ENCODE measurements around the gene COL15A1. TPM values are rescaled to one million over a fixed set of nuclear protein-coding genes. Genes with fewer than 3 reads are reported as not detected.

Gene COL15A1
- total RNA-seq, 4 donors from 2014 or later = 134 to 256 (median 145) TPM

GRCh38 chr9:99057665-99058625 is 114.2 kb downstream of the COL15A1 start:
- 75% methylated on average over 7 of the region's 7 CpGs for WGBS
- intact Hi-C loops (cut with DNase I) = no loop called here
- H3K27ac ChIP-seq (replicated peaks in 1 of 4) = peak overlapping the region; percentile 31 to 64 (median 40)
- H3K9me3 ChIP-seq = no peaks in the 10 kb centered on the region
- peaks cover 22 to 97% (median 70%) of the 10 kb centered on the region in 4 donors for H3K36me3 ChIP-seq
- no peak overlapping the region for H3K4me3 ChIP-seq
- DNase-seq (ENCODE audit: extremely low spot score) = no peak
- peaks cover 10 to 28% (median 23%) of the 10 kb centered on the region in 4 donors for H3K4me1 ChIP-seq
- TF ChIP-seq POLR2AphosphoS5 (IDR thresholded peaks at IDR 0.05) (no peak), POLR2A (IDR thresholded peaks at IDR 0.05; ENCODE audit: low read depth) (no peak), CTCF (IDR thresholded peaks at IDR 0.05) (no peak)
- no peaks in the 10 kb centered on the region for H3K27me3 ChIP-seq

GRCh38 chr9:99058964-99059921 is 115.5 kb downstream of the COL15A1 start:
- no peak overlapping the region for H3K4me3 ChIP-seq
- peaks cover 30 to 97% (median 70%) of the 10 kb centered on the region in 4 donors for H3K36me3 ChIP-seq
- no peaks in the 10 kb centered on the region for H3K27me3 ChIP-seq
- H3K9me3 ChIP-seq = no peaks in the 10 kb centered on the region
- H3K4me1 ChIP-seq = peaks cover 10 to 15% (median 13%) of the 10 kb centered on the region in 4 donors
- TF ChIP-seq POLR2A (IDR thresholded peaks at IDR 0.05; ENCODE audit: low read depth) (no peak), POLR2AphosphoS5 (IDR thresholded peaks at IDR 0.05) (no peak), CTCF (IDR thresholded peaks at IDR 0.05) (no peak), EP300 (IDR thresholded peaks at IDR 0.05) (no peak)
- intact Hi-C loops (cut with DNase I) = no loop called here
- WGBS = 72% methylated on average over 8 of the region's 8 CpGs
- peak overlapping the region; percentile 37 to 64 (median 43) for H3K27ac ChIP-seq (replicated peaks in 1 of 4)
- no peak for DNase-seq (ENCODE audit: extremely low spot score)

- Histone ChIP-seq H3K9me3 (no peaks in the 10 kb centered on the region), H3K4me3 (no peak overlapping the region), H3K27ac (replicated peaks in 1 of 4) (no peak overlapping the region), H3K4me1 (peaks cover 10 to 14% (median 13%) of the 10 kb centered on the region in 4 donors), H3K27me3 (no peaks in the 10 kb centered on the region), H3K36me3 (peaks cover 33 to 96% (median 69%) of the 10 kb centered on the region in 4 donors)
- DNase-seq (ENCODE audit: extremely low spot score) = no peak
- no peak for TF ChIP-seq CTCF (IDR thresholded peaks at IDR 0.05)
- no peak for TF ChIP-seq EP300 (IDR thresholded peaks at IDR 0.05)
- TF ChIP-seq POLR2AphosphoS5 (IDR thresholded peaks at IDR 0.05) = no peak
- TF ChIP-seq POLR2A (IDR thresholded peaks at IDR 0.05; ENCODE audit: low read depth) = no peak
- WGBS = 89% methylated on average over 2 of the region's 2 CpGs
- intact Hi-C loops (cut with DNase I) = no loop called here
These were observed 116.9 kb downstream of the COL15A1 start for GRCh38 chr9:99060621-99061020.

- TF ChIP-seq POLR2A (IDR thresholded peaks at IDR 0.05; ENCODE audit: low read depth) (no peak), POLR2AphosphoS5 (IDR thresholded peaks at IDR 0.05) (no peak), CTCF (IDR thresholded peaks at IDR 0.05) (no peak), EP300 (IDR thresholded peaks at IDR 0.05) (no peak)
- H3K36me3 ChIP-seq = peaks cover 25 to 95% (median 59%) of the 10 kb centered on the region in 4 donors
- intact Hi-C loops (cut with DNase I) = no loop called here
These were observed 118.8 kb downstream of the COL15A1 start for GRCh38 chr9:99062549-99062948.

More at GRCh38 chr9:99062549-99062948, 118.8 kb downstream of the COL15A1 start:
- H3K4me1 ChIP-seq = peaks cover 10 to 14% (median 13%) of the 10 kb centered on the region in 4 donors
- no peaks in the 10 kb centered on the region for H3K9me3 ChIP-seq
- 92% methylated on average over 1 of the region's 1 CpG for WGBS
- no peak overlapping the region for H3K4me3 ChIP-seq
- no peaks in the 10 kb centered on the region for H3K27me3 ChIP-seq
- DNase-seq (ENCODE audit: extremely low spot score) = no peak
- H3K27ac ChIP-seq (replicated peaks in 1 of 4) = no peak overlapping the region

Data from esophagus muscularis mucosa (tissue), 4 donors.